ENCODE results near the gene MAML3.

MAML3 gene

GRCh38 chr4:139959396-139959795 is 194.6 kb downstream of the MAML3 start:
- Histone ChIP-seq H3K36me3 (ENCODE audit: control insufficient read depth in 4 of 4, insufficient read depth in 4 of 4, low read length in 3 of 4) (peaks cover 0 to 3% (median 0%) of the 10 kb centered on the region in 4 experiments), H3K27ac (ENCODE audit: insufficient read depth in 1 of 2, low read depth in 1 of 2, low read length in 2 of 2, poor library complexity in 1 of 2, severe bottlenecking in 2 of 2) (no peak overlapping the region), H3K4me3 (ENCODE audit: control insufficient read depth in 1 of 7, extremely low read depth in 1 of 7, insufficient read depth in 4 of 7, low read depth in 2 of 7, low read length in 6 of 7) (no peak overlapping the region), H3K9me3 (ENCODE audit: control extremely low read depth in 1 of 5, control insufficient read depth in 4 of 5, insufficient read depth in 2 of 5, low read depth in 1 of 5, low read length in 4 of 5) (no peaks in the 10 kb centered on the region), H3K27me3 (replicated peaks in 2 of 5; ENCODE audit: control insufficient read depth in 4 of 5, insufficient read depth in 5 of 5, low read length in 4 of 5) (no peaks in the 10 kb centered on the region), H3K4me1 (ENCODE audit: control extremely low read depth in 1 of 4, control insufficient read depth in 4 of 4, insufficient read depth in 4 of 4, low read length in 3 of 4) (peaks cover 0 to 6% (median 0%) of the 10 kb centered on the region in 4 experiments)
- CTCF ChIA-PET: interaction anchor here (0.8 to 1.8 kb wide), 4 partner anchors 8 to 14 kb away, joined by 3 to 6 read pairs (median 4); no protein-coding TSS in a partner anchor
- POLR2A ChIA-PET: no interaction called here
- no peak for DNase-seq
- 96% methylated on average over 3 of the region's 4 CpGs for WGBS (ENCODE audit: insufficient coverage)

GRCh38 chr4:139958739-139959098 is 195.3 kb downstream of the MAML3 start:
- no peak overlapping the region for H3K4me3 ChIP-seq (ENCODE audit: control insufficient read depth in 1 of 7, extremely low read depth in 1 of 7, insufficient read depth in 4 of 7, low read depth in 2 of 7, low read length in 6 of 7)
- no peaks in the 10 kb centered on the region for H3K27me3 ChIP-seq (replicated peaks in 2 of 5; ENCODE audit: control insufficient read depth in 4 of 5, insufficient read depth in 5 of 5, low read length in 4 of 5)
- 100% methylated on average over 1 of the region's 3 CpGs for WGBS (ENCODE audit: insufficient coverage)
- ChIA-PET POLR2A (no interaction called here), CTCF (interaction anchor here (0.8 to 1.1 kb wide), 3 partner anchors 10 to 23 kb away, joined by 3 read pairs; no protein-coding TSS in a partner anchor)
- H3K36me3 ChIP-seq (ENCODE audit: control insufficient read depth in 4 of 4, insufficient read depth in 4 of 4, low read length in 3 of 4): peaks cover 0 to 3% (median 0%) of the 10 kb centered on the region in 4 experiments
- no peak for DNase-seq
- peaks cover 0 to 9% (median 1%) of the 10 kb centered on the region in 4 experiments for H3K4me1 ChIP-seq (ENCODE audit: control extremely low read depth in 1 of 4, control insufficient read depth in 4 of 4, insufficient read depth in 4 of 4, low read length in 3 of 4)
- no peaks in the 10 kb centered on the region for H3K9me3 ChIP-seq (ENCODE audit: control extremely low read depth in 1 of 5, control insufficient read depth in 4 of 5, insufficient read depth in 2 of 5, low read depth in 1 of 5, low read length in 4 of 5)
- H3K27ac ChIP-seq (ENCODE audit: insufficient read depth in 1 of 2, low read depth in 1 of 2, low read length in 2 of 2, poor library complexity in 1 of 2, severe bottlenecking in 2 of 2): no peak overlapping the region

- ChIA-PET CTCF (interaction anchor here (0.8 to 1.2 kb wide), 4 partner anchors 10 to 149 kb away, joined by 3 read pairs; no protein-coding TSS in a partner anchor), POLR2A (interaction anchor here (0.6 kb wide), 1 partner anchor 9 kb away, joined by 4 read pairs; no protein-coding TSS in a partner anchor)
- Histone ChIP-seq H3K4me1 (ENCODE audit: control extremely low read depth in 1 of 4, control insufficient read depth in 4 of 4, insufficient read depth in 4 of 4, low read length in 3 of 4) (peaks cover 0 to 15% (median 3%) of the 10 kb centered on the region in 4 experiments), H3K9me3 (ENCODE audit: control extremely low read depth in 1 of 5, control insufficient read depth in 4 of 5, insufficient read depth in 2 of 5, low read depth in 1 of 5, low read length in 4 of 5) (no peaks in the 10 kb centered on the region), H3K36me3 (ENCODE audit: control insufficient read depth in 4 of 4, insufficient read depth in 4 of 4, low read length in 3 of 4) (peaks cover 0 to under 1% (median 0%) of the 10 kb centered on the region in 4 experiments), H3K27me3 (replicated peaks in 2 of 5; ENCODE audit: control insufficient read depth in 4 of 5, insufficient read depth in 5 of 5, low read length in 4 of 5) (no peaks in the 10 kb centered on the region), H3K27ac (ENCODE audit: insufficient read depth in 1 of 2, low read depth in 1 of 2, low read length in 2 of 2, poor library complexity in 1 of 2, severe bottlenecking in 2 of 2) (no peak overlapping the region), H3K4me3 (ENCODE audit: control insufficient read depth in 1 of 7, extremely low read depth in 1 of 7, insufficient read depth in 4 of 7, low read depth in 2 of 7, low read length in 6 of 7) (no peak overlapping the region)
- DNase-seq: no peak
- WGBS (ENCODE audit: insufficient coverage): 100% methylated on average over 3 of the region's 4 CpGs
Measured at GRCh38 chr4:139957986-139958738, 195.8 kb downstream of the MAML3 start.

GRCh38 chr4:139957065-139957464 is 196.9 kb downstream of the MAML3 start:
- no peaks in the 10 kb centered on the region for H3K27me3 ChIP-seq (replicated peaks in 2 of 5; ENCODE audit: control insufficient read depth in 4 of 5, insufficient read depth in 5 of 5, low read length in 4 of 5)
- ChIA-PET CTCF (interaction anchor here (0.7 to 1.2 kb wide), 2 partner anchors 22 to 148 kb away, joined by 3 to 4 read pairs; no protein-coding TSS in a partner anchor), POLR2A (no interaction called here)
- DNase-seq: no peak
- H3K27ac ChIP-seq (ENCODE audit: insufficient read depth in 1 of 2, low read depth in 1 of 2, low read length in 2 of 2, poor library complexity in 1 of 2, severe bottlenecking in 2 of 2): no peak overlapping the region
- H3K4me1 ChIP-seq (ENCODE audit: control extremely low read depth in 1 of 4, control insufficient read depth in 4 of 4, insufficient read depth in 4 of 4, low read length in 3 of 4): peaks cover 2 to 19% (median 8%) of the 10 kb centered on the region in 4 experiments
- WGBS (ENCODE audit: insufficient coverage): 100% methylated on average over 1 of the region's 2 CpGs
- no peak overlapping the region for H3K4me3 ChIP-seq (ENCODE audit: control insufficient read depth in 1 of 7, extremely low read depth in 1 of 7, insufficient read depth in 4 of 7, low read depth in 2 of 7, low read length in 6 of 7)
- no peaks in the 10 kb centered on the region for H3K36me3 ChIP-seq (ENCODE audit: control insufficient read depth in 4 of 4, insufficient read depth in 4 of 4, low read length in 3 of 4)
- no peaks in the 10 kb centered on the region for H3K9me3 ChIP-seq (ENCODE audit: control extremely low read depth in 1 of 5, control insufficient read depth in 4 of 5, insufficient read depth in 2 of 5, low read depth in 1 of 5, low read length in 4 of 5)

GRCh38 chr4:139956507-139957017 is 197.4 kb downstream of the MAML3 start:
- Histone ChIP-seq H3K36me3 (ENCODE audit: control insufficient read depth in 4 of 4, insufficient read depth in 4 of 4, low read length in 3 of 4) (no peaks in the 10 kb centered on the region), H3K4me3 (ENCODE audit: control insufficient read depth in 1 of 7, extremely low read depth in 1 of 7, insufficient read depth in 4 of 7, low read depth in 2 of 7, low read length in 6 of 7) (no peak overlapping the region), H3K9me3 (ENCODE audit: control extremely low read depth in 1 of 5, control insufficient read depth in 4 of 5, insufficient read depth in 2 of 5, low read depth in 1 of 5, low read length in 4 of 5) (no peaks in the 10 kb centered on the region), H3K27me3 (replicated peaks in 2 of 5; ENCODE audit: control insufficient read depth in 4 of 5, insufficient read depth in 5 of 5, low read length in 4 of 5) (no peaks in the 10 kb centered on the region), H3K4me1 (ENCODE audit: control extremely low read depth in 1 of 4, control insufficient read depth in 4 of 4, insufficient read depth in 4 of 4, low read length in 3 of 4) (peaks cover 2 to 20% (median 10%) of the 10 kb centered on the region in 4 experiments), H3K27ac (ENCODE audit: insufficient read depth in 1 of 2, low read depth in 1 of 2, low read length in 2 of 2, poor library complexity in 1 of 2, severe bottlenecking in 2 of 2) (no peak overlapping the region)
- WGBS (ENCODE audit: insufficient coverage): 98% methylated on average over 5 of the region's 6 CpGs
- ChIA-PET CTCF (interaction anchor here (1.4 kb wide), 1 partner anchor 48 kb away, joined by 3 read pairs; no protein-coding TSS in a partner anchor), POLR2A (no interaction called here)
- no peak for DNase-seq

- H3K4me1 ChIP-seq (ENCODE audit: control extremely low read depth in 1 of 4, control insufficient read depth in 4 of 4, insufficient read depth in 4 of 4, low read length in 3 of 4): peaks cover 2 to 28% (median 20%) of the 10 kb centered on the region in 4 experiments
- H3K27me3 ChIP-seq (replicated peaks in 2 of 5; ENCODE audit: control insufficient read depth in 4 of 5, insufficient read depth in 5 of 5, low read length in 4 of 5): no peaks in the 10 kb centered on the region
- no peak overlapping the region for H3K4me3 ChIP-seq (ENCODE audit: control insufficient read depth in 1 of 7, extremely low read depth in 1 of 7, insufficient read depth in 4 of 7, low read depth in 2 of 7, low read length in 6 of 7)
- ChIA-PET POLR2A (no interaction called here), CTCF (interaction anchor here (0.7 to 1.4 kb wide), 5 partner anchors 9 to 375 kb away, joined by 3 read pairs; no protein-coding TSS in a partner anchor)
- no peaks in the 10 kb centered on the region for H3K9me3 ChIP-seq (ENCODE audit: control extremely low read depth in 1 of 5, control insufficient read depth in 4 of 5, insufficient read depth in 2 of 5, low read depth in 1 of 5, low read length in 4 of 5)
- no peaks in the 10 kb centered on the region for H3K36me3 ChIP-seq (ENCODE audit: control insufficient read depth in 4 of 4, insufficient read depth in 4 of 4, low read length in 3 of 4)
- no peak for DNase-seq
- H3K27ac ChIP-seq (ENCODE audit: insufficient read depth in 1 of 2, low read depth in 1 of 2, low read length in 2 of 2, poor library complexity in 1 of 2, severe bottlenecking in 2 of 2): no peak overlapping the region
- WGBS (ENCODE audit: insufficient coverage): no CpG with 5 or more reads among the region's 2 CpGs
Measured at GRCh38 chr4:139955600-139955999, 198.4 kb downstream of the MAML3 start.

GRCh38 chr4:139954512-139954911 is 199.5 kb downstream of the MAML3 start:
- Histone ChIP-seq H3K27ac (ENCODE audit: insufficient read depth in 1 of 2, low read depth in 1 of 2, low read length in 2 of 2, poor library complexity in 1 of 2, severe bottlenecking in 2 of 2) (no peak overlapping the region), H3K9me3 (ENCODE audit: control extremely low read depth in 1 of 5, control insufficient read depth in 4 of 5, insufficient read depth in 2 of 5, low read depth in 1 of 5, low read length in 4 of 5) (no peaks in the 10 kb centered on the region), H3K4me3 (ENCODE audit: control insufficient read depth in 1 of 7, extremely low read depth in 1 of 7, insufficient read depth in 4 of 7, low read depth in 2 of 7, low read length in 6 of 7) (no peak overlapping the region), H3K27me3 (replicated peaks in 2 of 5; ENCODE audit: control insufficient read depth in 4 of 5, insufficient read depth in 5 of 5, low read length in 4 of 5) (no peaks in the 10 kb centered on the region), H3K4me1 (ENCODE audit: control extremely low read depth in 1 of 4, control insufficient read depth in 4 of 4, insufficient read depth in 4 of 4, low read length in 3 of 4) (peaks cover 2 to 32% (median 24%) of the 10 kb centered on the region in 4 experiments), H3K36me3 (ENCODE audit: control insufficient read depth in 4 of 4, insufficient read depth in 4 of 4, low read length in 3 of 4) (no peaks in the 10 kb centered on the region)
- CTCF ChIA-PET: interaction anchor here (1.8 kb wide), 1 partner anchor 11 kb away, joined by 4 read pairs; no protein-coding TSS in a partner anchor
- no peak for DNase-seq
- 100% methylated on average over 2 of the region's 7 CpGs for WGBS (ENCODE audit: insufficient coverage)
- POLR2A ChIA-PET: no interaction called here
